Stimulated activated CD8-positive, alpha-beta memory T cell treated with anti-CD3 and anti-CD28 coated beads, Interleukin-4, amount 100 ng/mL, for 1 hour (primary cell): ENCODE data around the gene SORCS2.
"Not testable (repeated sequence)": the region's sequence is repeated elsewhere in the genome, so short reads cannot be mapped to it uniquely, and the experiment has no call there.

ENCODE experiments used
- DNase-seq, 2 donors: peaks; one replicate each; pipeline ENCODE4 v3.0.0-alpha.2; 2020; ENCODE audit warnings: low read depth in 2 of 2, low spot score in 1 of 2

The SORCS2 gene

DNA sequence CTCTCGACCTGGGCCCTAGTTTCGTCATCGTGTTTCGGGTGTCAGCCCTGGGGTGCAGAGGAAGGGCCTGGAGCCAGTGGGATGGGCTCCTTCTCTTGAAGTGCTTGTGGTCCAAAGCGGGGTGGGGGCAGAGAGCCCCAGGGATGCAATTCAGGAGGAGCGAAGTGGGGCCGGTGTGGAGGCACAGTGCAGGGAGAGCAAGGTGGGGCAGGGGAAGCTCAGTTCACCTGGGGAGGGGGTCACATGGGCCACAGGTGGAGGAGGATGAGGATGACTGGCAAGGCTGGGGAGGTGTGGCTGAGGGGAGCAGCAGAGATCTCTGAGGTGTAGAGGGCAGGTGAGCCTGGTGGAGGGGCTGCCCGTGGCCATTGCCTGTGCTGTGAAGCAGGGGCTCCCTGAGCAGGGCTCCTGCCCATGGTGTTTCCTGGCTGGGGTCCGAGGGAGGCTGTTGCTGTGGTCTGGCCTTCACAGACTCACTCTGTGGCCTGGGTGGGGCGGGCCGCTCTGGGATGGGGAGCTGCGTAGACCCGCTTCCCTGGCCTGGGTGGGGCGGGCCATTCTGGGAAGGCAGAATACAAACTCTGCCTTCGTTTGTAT is 6.9 kb downstream of the SORCS2 start:
- DNase-seq: no peak

DNA sequence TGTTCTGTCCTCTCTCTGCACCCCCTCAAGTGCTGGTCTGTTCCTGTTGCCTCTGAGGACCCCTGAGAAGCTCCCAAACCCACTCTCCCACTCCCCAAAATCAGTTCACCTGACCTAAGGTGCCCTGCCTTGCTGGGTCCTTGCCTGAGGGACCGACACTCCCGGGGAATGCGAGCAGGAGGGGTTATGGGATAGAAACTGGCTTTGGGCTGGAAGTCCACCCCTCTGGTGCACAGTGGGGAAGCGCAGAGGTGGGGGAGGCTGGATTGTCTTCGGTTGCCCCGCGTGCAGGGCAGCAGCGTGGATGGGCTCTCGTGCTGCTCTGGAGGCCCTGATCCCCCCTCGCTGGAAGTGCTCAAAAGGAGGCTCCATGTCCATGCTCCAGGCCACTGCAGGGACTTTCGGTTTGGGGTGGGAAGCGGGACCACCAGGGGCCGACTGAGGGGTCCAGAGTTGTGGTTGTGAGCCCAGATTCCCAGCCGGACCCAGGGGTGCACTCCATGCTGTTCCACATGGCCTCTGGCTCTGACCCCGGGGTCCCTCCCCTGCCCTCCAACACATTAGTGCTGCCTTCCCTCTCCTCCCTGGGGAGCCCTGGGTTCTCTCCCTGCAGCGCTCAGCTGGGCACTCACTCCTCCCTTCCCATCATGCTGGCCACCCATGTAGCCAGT is 7.6 kb downstream of the SORCS2 start:
- DNase-seq: no peak

- no peak for DNase-seq
These were observed 8.5 kb downstream of the SORCS2 start for GRCh38 chr4:7200801-7201200.

DNA sequence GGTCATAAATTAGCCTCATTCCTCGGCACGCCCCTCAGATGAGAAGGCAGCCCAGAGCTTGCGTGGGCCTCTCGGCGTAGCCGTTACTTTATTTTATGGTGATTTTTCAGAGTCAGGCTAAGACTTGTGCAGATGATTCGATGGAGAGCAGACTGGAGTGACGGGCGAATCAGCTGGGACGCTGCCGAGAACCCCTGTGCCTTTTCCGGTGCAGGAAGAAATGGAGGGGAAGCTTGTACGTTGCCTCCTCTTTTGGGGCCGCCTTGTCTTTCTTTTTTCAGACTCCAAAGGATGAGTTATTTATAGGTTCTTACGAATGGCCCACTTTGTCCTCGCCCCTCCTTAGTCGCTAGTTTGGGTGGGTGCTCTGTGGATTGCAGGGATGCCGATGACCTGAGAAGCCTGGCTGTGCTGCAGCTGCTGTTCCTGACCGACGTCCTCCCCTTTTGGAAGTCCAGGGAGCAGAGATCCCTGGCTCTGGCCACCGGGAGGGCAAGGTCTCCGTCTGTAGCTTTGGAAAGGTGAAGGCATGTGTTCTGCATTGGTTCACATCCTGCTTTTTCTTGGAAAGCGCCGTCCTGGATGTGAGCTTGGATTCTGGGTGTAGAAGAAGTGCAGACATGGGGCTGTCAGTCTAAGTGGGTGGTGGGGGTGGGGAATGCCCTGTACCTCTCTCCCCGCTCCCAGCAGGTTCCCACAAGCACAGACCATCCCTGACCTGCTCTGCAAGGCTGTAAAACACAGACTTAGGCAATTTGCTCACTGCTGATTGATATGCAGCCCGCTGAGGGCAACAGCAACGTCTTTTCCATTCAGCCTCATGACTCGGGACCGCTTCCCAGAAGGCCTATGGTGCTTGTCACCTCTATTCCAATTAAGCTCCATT is 9.3 kb downstream of the SORCS2 start:
- no peak for DNase-seq

- no peak for DNase-seq
These were observed 10.1 kb downstream of the SORCS2 start for GRCh38 chr4:7202411-7202810.

GRCh38 chr4:7204656-7205387 is 12.5 kb downstream of the SORCS2 start:
- no peak for DNase-seq

DNA sequence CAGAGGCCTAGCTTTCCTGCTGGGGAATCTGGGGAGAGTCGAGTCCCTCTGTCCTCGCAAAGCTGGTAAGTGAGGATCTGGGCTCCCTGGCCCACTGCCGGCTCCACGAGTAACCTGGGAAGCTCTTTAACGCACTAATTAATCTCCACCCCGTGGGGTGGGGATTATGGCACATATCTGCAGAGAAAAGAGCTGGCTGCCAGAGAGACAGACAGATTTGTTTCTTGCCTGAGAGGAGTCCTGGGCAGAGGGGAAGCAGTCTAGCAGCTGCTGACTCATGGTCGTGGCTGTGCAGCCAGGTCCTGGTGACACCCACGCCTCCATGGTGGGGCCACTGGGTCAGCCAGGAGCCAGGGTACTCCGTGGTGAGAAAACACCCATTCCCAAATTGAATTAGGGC is 14.0 kb downstream of the SORCS2 start:
- no peak for DNase-seq

DNA sequence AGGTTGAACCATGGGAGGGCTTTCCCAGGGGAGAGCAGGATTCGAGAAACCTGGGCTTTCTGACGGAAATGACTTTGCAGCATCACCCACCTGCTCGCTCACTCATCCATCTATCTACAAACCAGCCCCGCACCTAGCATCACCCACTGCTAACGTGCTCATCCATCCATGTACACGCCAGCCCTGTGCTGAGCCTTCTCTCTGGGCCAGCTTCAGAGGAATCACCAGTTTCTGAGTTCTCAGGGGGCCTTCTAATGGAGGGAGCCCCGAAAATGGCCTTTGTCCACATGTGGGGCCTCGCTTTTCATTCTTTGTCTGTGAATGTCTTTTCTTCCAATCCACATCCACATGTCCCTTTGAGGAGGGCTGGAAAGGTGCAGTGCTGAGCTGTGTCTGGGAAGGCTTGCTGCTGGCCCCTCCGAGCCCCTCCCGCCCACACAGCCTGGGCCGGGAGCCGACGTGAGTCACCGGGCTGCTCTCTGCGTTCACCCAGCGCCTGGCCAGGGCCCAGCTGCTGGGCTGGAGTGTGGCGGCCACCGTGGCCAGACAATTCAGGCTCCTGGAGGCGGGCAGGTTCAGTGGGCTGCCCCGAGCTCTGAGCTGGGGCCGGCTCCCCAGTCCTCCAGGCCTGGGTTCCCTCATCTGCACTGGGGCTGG is 14.7 kb downstream of the SORCS2 start:
- DNase-seq: no peak

- DNase-seq: no peak
These were observed 15.4 kb downstream of the SORCS2 start for GRCh38 chr4:7207628-7208231.

GRCh38 chr4:7208509-7209451 is 16.4 kb downstream of the SORCS2 start:
- DNase-seq: no peak

- DNase-seq: no peak
These were observed 17.4 kb downstream of the SORCS2 start for GRCh38 chr4:7209699-7210098.

- no peak for DNase-seq
These were observed 18.5 kb downstream of the SORCS2 start for GRCh38 chr4:7210824-7211223.

DNA sequence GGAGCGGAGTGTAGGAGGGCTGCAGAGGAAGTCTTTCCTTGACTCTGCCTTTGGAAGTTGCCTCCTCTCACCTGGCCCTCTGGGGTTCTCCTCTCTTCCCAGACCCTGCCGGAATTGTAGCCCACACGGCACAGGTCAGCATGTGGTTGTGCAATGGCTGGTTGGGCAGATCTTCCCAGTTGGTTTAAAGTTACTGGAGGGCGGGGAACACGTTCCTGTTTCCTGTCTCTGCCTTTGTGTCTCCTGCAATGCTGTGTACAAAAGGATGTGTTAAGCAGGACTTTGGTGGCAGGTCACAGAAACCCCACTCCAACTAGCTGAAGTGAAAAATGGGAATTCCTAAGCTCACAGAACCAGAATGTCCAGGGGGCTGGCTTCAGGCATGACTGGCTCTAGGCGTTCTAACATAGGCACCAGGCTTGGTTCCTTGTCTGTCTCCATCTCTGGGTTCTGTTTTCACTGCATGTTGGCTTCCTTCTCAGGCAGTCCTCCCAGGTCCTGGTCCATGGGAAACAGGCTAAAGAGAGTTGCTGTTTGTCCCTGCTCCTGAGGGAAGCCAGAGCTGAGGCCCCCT is 19.9 kb downstream of the SORCS2 start:
- no peak for DNase-seq

DNA sequence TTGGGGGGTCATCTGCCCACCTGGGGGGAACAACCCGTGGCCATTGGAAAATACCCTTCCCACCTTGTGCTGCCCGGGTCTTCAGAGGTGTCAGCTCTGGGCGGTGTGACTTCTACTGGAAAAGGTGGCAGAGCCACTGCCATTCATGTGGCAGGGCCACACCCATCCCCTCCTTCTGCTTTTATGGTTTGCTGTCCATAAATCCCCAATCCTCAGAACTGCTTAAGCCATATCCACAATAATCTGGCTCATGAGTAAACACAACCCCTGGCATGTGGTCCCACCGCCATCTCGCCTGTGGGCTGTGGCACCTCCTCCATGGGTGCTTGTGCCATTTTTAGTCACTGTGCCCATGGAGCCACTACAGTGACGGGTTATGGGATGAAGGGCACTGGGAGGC is 20.6 kb downstream of the SORCS2 start:
- no peak for DNase-seq

DNA sequence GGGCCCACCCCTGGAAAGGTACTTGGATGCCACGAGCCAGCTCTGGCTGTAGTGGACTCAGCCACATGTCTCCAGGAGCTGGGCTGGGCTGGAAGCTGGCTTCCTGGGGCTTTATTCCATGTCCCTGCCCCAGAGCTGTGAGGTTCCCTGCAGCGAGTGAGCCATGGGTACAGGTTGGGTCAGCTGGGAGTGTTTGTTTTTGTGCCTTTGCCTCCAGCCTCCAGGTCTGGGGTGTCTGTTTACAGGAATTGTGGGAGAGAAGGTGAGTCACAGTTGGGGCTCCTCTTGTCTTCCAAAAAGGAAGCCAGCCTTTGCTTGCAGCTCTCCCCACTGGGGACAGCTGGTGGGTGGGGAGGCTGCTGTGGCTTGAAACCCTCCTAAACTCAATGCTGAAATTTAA is 21.5 kb downstream of the SORCS2 start:
- DNase-seq: no peak

DNA sequence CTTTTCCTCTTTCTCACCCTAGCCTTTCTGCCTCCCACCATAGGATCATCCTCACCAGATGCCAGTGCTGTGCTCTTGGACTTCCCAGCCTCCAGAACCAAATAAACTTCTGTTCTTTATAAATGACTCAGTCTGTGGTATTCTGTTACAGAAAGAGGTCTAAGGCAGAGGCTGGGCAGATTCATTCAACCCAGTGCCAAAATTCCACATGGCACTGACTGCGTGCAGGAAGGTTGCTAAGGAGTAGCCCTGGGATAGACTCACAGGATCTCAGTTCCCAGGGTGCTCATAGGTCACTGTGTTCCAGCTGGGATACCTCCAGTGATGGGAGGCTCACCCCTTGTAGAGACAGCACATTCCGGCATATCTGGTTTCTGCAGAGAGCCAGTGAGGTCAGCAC is 22.0 kb downstream of the SORCS2 start:
- DNase-seq: no peak

- DNase-seq: not testable (repeated sequence)
These were observed 22.8 kb downstream of the SORCS2 start for GRCh38 chr4:7215187-7215586.

- no peak for DNase-seq
These were observed 24.7 kb downstream of the SORCS2 start for GRCh38 chr4:7217039-7217438.
